Suprapubic skin (tissue), 4 donors: ENCODE results near the gene MANBA.

Source experiments
- CTCF ChIP-seq, 2 donors: fragments of 200-600 bp in 1 of 2; fragments of 450-650 bp in 1 of 2; sonication (generic) in 1 of 2; IDR thresholded peaks; one replicate each; pipeline ENCODE4 v1.5.1; 2016 to 2019; ENCODE audit warnings: antibody characterized with exemption in 2 of 2, mild to moderate bottlenecking in 1 of 2, moderate library complexity in 1 of 2
- POLR2A ChIP-seq, 2 donors: fragments of 450-650 bp; IDR thresholded peaks; one replicate each; pipeline ENCODE4 v1.6.1; 2017; ENCODE audit warnings: antibody characterized with exemption in 2 of 2, mild to moderate bottlenecking in 2 of 2, moderate library complexity in 2 of 2
- POLR2AphosphoS5 ChIP-seq, 3 donors: sonication (generic); formaldehyde crosslinking; IDR thresholded peaks; one replicate each; pipeline ENCODE4 v1.6.1; 2017; ENCODE audit warnings: antibody characterized with exemption in 3 of 3

GRCh38 chr4:102736636-102737549 lies 23.9 kb downstream of the MANBA start:
- TF ChIP-seq POLR2A (IDR thresholded peaks at IDR 0.05) (no peak), CTCF (IDR thresholded peaks at IDR 0.05) (no peak), POLR2AphosphoS5 (IDR thresholded peaks at IDR 0.05) (no peak)
